ENCODE results near the gene PODN. TPM values are rescaled to one million over a fixed set of nuclear protein-coding genes. Genes with fewer than 3 reads are reported as not detected.

Gene PODN
- total RNA-seq, 1 donor from 2014 or later, result 0.10 TPM

- Mint-ChIP-seq H3K9me3 (ENCODE audit: unreplicated experiment) (no peaks in the 10 kb centered on the region), H3K27ac (ENCODE audit: unreplicated experiment) (no peak overlapping the region), H3K27me3 (ENCODE audit: unreplicated experiment) (peaks cover 12% of the 10 kb centered on the region), H3K4me3 (ENCODE audit: unreplicated experiment) (no peak overlapping the region), H3K4me1 (ENCODE audit: unreplicated experiment) (peaks cover 3% of the 10 kb centered on the region), H3K36me3 (ENCODE audit: low read depth, unreplicated experiment) (no peaks in the 10 kb centered on the region)
- no peak for DNase-seq (ENCODE audit: low spot score)
- no peak for TF ChIP-seq CTCF (IDR thresholded peaks at IDR 0.05; ENCODE audit: unreplicated experiment)
Measured at GRCh38 chr1:53068314-53069099, 6.5 kb downstream of the PODN start.

- Mint-ChIP-seq H3K27ac (ENCODE audit: unreplicated experiment) (no peak overlapping the region), H3K4me1 (ENCODE audit: unreplicated experiment) (no peaks in the 10 kb centered on the region), H3K36me3 (ENCODE audit: low read depth, unreplicated experiment) (no peaks in the 10 kb centered on the region), H3K4me3 (ENCODE audit: unreplicated experiment) (no peak overlapping the region), H3K27me3 (ENCODE audit: unreplicated experiment) (peaks cover 7% of the 10 kb centered on the region), H3K9me3 (ENCODE audit: unreplicated experiment) (no peaks in the 10 kb centered on the region)
- DNase-seq (ENCODE audit: low spot score), result peak; percentile 2
- TF ChIP-seq CTCF (IDR thresholded peaks at IDR 0.05; ENCODE audit: unreplicated experiment), result no peak
Measured at GRCh38 chr1:53069265-53069662, 7.3 kb downstream of the PODN start.

GRCh38 chr1:53069663-53070327 lies 7.8 kb downstream of the PODN start:
- Mint-ChIP-seq H3K27ac (ENCODE audit: unreplicated experiment) (no peak overlapping the region), H3K9me3 (ENCODE audit: unreplicated experiment) (no peaks in the 10 kb centered on the region), H3K27me3 (ENCODE audit: unreplicated experiment) (peaks cover 9% of the 10 kb centered on the region), H3K4me3 (ENCODE audit: unreplicated experiment) (no peak overlapping the region), H3K36me3 (ENCODE audit: low read depth, unreplicated experiment) (no peaks in the 10 kb centered on the region), H3K4me1 (ENCODE audit: unreplicated experiment) (no peaks in the 10 kb centered on the region)
- no peak for TF ChIP-seq CTCF (IDR thresholded peaks at IDR 0.05; ENCODE audit: unreplicated experiment)
- peak; percentile 3 for DNase-seq (ENCODE audit: low spot score)

- Mint-ChIP-seq H3K27ac (ENCODE audit: unreplicated experiment) (no peak overlapping the region), H3K4me3 (ENCODE audit: unreplicated experiment) (no peak overlapping the region), H3K36me3 (ENCODE audit: low read depth, unreplicated experiment) (no peaks in the 10 kb centered on the region), H3K27me3 (ENCODE audit: unreplicated experiment) (peaks cover 6% of the 10 kb centered on the region), H3K4me1 (ENCODE audit: unreplicated experiment) (no peaks in the 10 kb centered on the region), H3K9me3 (ENCODE audit: unreplicated experiment) (no peaks in the 10 kb centered on the region)
- DNase-seq (ENCODE audit: low spot score), result no peak
- TF ChIP-seq CTCF (IDR thresholded peaks at IDR 0.05; ENCODE audit: unreplicated experiment), result no peak
Measured at GRCh38 chr1:53070621-53071020, 8.6 kb downstream of the PODN start.
